K562 (cell line): ENCODE results near the gene TMC5. TPM values are rescaled to one million over a fixed set of nuclear protein-coding genes. Genes with fewer than 3 reads are reported as not detected.

Experiments
- ATAC-seq: fragments of 200-7000 bp; cut with Tn5 transposase; 3 replicates; pipeline ENCODE4 v1.9.1; 2020; ENCODE audit warnings: moderate library complexity
- BruUV-seq: library from RNA; stranded (reverse); fragments of 400-500 nt; replicated peaks from 2 replicates; lab custom pipeline; 2021; lab: Mats Ljungman, UMichigan
- CTCF ChIA-PET: fragments of 300-600 bp; formaldehyde crosslinking; extraction: SDS; loops from one replicate; lab custom pipeline; 2021; ENCODE audit warnings: low intra/inter-chr PET ratio; lab: Yijun Ruan, JAX
- POLR2A ChIA-PET: fragments of 300-600, 350-650 bp; sonication (Branson Sonifier 250); formaldehyde crosslinking; extraction: SDS; loops from one replicate; lab custom pipeline; 2021; ENCODE audit warnings: antibody characterized with exemption, inconsistent platforms; lab: Yijun Ruan, JAX
- DNase-seq, 4 experiments: peaks; one replicate each; pipeline versions ENCODE4 v3.0.0 to v3.0.0-alpha.2; 2011 to 2018; ENCODE audit warnings: low spot score in 3 of 4, mixed read lengths in 3 of 4; ENCODE audit errors: extremely low read depth in 1 of 4
- FAIRE-seq: peaks from 2 replicates; lab custom pipeline; 2011; peaks lifted over from hg19 to GRCh38; lab: Jason Lieb, UNC
- H2AFZ ChIP-seq: 2 replicates; pipeline ENCODE4 v1.6.0; 2011; ENCODE audit warnings: low read depth, low read length, control low read depth, inconsistent platforms
- H3K27ac ChIP-seq: fragments of 200-600 bp; 3 replicates; pipeline ENCODE4 v1.8.0; 2011; ENCODE audit warnings: low read depth, mild to moderate bottlenecking, control low read depth, inconsistent platforms, low read length, moderate library complexity, mixed read lengths; ENCODE audit errors: extremely low read depth
- H3K27me3 ChIP-seq, 2 experiments: fragments of 300-600 bp in 1 of 2; 2 replicates in 1 of 2; 3 replicates in 1 of 2; pipeline versions ENCODE4 v1.6.0 to v1.8.0; 2011; ENCODE audit warnings: inconsistent platforms in 2 of 2, low read length in 2 of 2, mild to moderate bottlenecking in 1 of 2, mixed read lengths in 1 of 2, moderate library complexity in 1 of 2; ENCODE audit not compliant: control insufficient read depth in 2 of 2, insufficient read depth in 2 of 2
- H3K36me3 ChIP-seq: fragments of 300-600 bp; 3 replicates; pipeline ENCODE4 v1.8.0; 2011; ENCODE audit warnings: mild to moderate bottlenecking, low read length, inconsistent platforms; ENCODE audit not compliant: control insufficient read depth, insufficient read depth
- H3K4me1 ChIP-seq, 2 experiments: fragments of 200-600 bp in 1 of 2; replicated peaks in 1 of 2; 2 replicates in 1 of 2; 3 replicates in 1 of 2; pipeline versions ENCODE4 v1.5.1 to v1.8.0; 2011; ENCODE audit warnings: inconsistent platforms in 2 of 2, low read length in 2 of 2, mild to moderate bottlenecking in 1 of 2, mixed read lengths in 1 of 2, moderate library complexity in 1 of 2; ENCODE audit not compliant: control insufficient read depth in 2 of 2, insufficient read depth in 2 of 2
- H3K4me2 ChIP-seq: 2 replicates; pipeline ENCODE4 v1.6.1; 2011; ENCODE audit warnings: low read length, control low read depth, inconsistent platforms, mixed read lengths; ENCODE audit not compliant: insufficient read depth
- H3K4me3 ChIP-seq: fragments of 200-600 bp; sonication (generic), shearing (Covaris generic); 2 replicates; pipeline ENCODE4 v1.5.1; 2016; ENCODE audit warnings: control low read depth, inconsistent platforms
- H3K79me2 ChIP-seq: fragments of 200-600 bp; 3 replicates; pipeline ENCODE4 v1.8.0; 2011; ENCODE audit warnings: low read length, inconsistent platforms; ENCODE audit not compliant: control insufficient read depth, insufficient read depth
- H3K9ac ChIP-seq, 2 experiments: 2 replicates each; pipeline versions ENCODE4 v1.6.0 to v1.6.1; 2011; ENCODE audit warnings: low read depth in 2 of 2, low read length in 2 of 2, control low read depth in 1 of 2, inconsistent platforms in 1 of 2, mild to moderate bottlenecking in 1 of 2, mixed read lengths in 1 of 2; ENCODE audit not compliant: insufficient read depth in 1 of 2
- H3K9me1 ChIP-seq: one replicate; pipeline ENCODE4 v1.6.0; 2011; ENCODE audit warnings: inconsistent platforms, mild to moderate bottlenecking, low read length, moderate library complexity; ENCODE audit not compliant: control insufficient read depth, insufficient read depth
- H3K9me3 ChIP-seq: replicated peaks from 2 replicates; pipeline ENCODE4 v1.5.1; 2011; ENCODE audit warnings: low read depth, low read length, inconsistent platforms; ENCODE audit not compliant: control insufficient read depth, insufficient read depth
- H4K20me1 ChIP-seq: replicated peaks from 2 replicates; pipeline ENCODE4 v1.6.1; 2011; ENCODE audit warnings: low read length, inconsistent platforms, mixed read lengths; ENCODE audit not compliant: control insufficient read depth, insufficient read depth
- FOXJ2 ChIP-seq: fragments of 200-800 bp; sonication (Bioruptor generic); IDR thresholded peaks from 2 replicates; pipeline ENCODE4 v1.6.1; 2016; ENCODE audit warnings: missing genetic modification characterization, missing compliant biosample characterization
- HSF4 ChIP-seq: fragments of 250-450 bp; sonication (Bioruptor Pico); IDR thresholded peaks from 2 replicates; pipeline ENCODE4 v2.1.2; 2022; ENCODE audit warnings: mild to moderate bottlenecking, moderate library complexity, borderline replicate concordance
- WGBS: fragments of 100-300 bp; shearing (Covaris generic); methylation state at CpG from one replicate; pipeline ENCODE4 v1.1.6; 2016; ENCODE audit warnings: low coverage, mixed read lengths; ENCODE audit not compliant: insufficient coverage; ENCODE audit errors: missing lambda C conversion rate; 5-methylcytosine and 5-hydroxymethylcytosine counted together
- in situ Hi-C: fragments of 300-500 bp; cut with MboI; formaldehyde crosslinking; loops from 4 replicates; pipeline ENCODE4 v1.15.0; 2018; ENCODE audit warnings: inconsistent platforms, mixed read lengths
- intact Hi-C: fragments of 100-400 bp; cut with micrococcal nuclease; formaldehyde crosslinking; loops from 2 replicates; pipeline ENCODE4 v1.14.2; 2022
- polyA plus RNA-seq, 8 experiments: library from polyadenylated mRNA; depleted of rRNA in 4 of 8; stranded (reverse) in 5 of 8; unstranded in 3 of 8; fragments of >200 nt; fragmentation: Nextera tagmentation in 2 of 8; fragmentation: Illumina TruSeq in 1 of 8; extraction: Ambion mirVana in 2 of 8; extraction: Trizol in 1 of 8; gene quantifications; 2 replicates each; pipeline versions ENCODE4 v1.2.1 to v1.2.3, GENCODE V29; 2011 to 2014; ENCODE audit warnings: inconsistent platforms in 1 of 8, missing spikeins in 1 of 8
- total RNA-seq, 7 experiments: library from RNA; depleted of rRNA in 6 of 7; stranded (reverse); fragments of >200 nt in 6 of 7; fragmentation: Illumina TruSeq in 2 of 7; extraction: Trizol in 2 of 7; gene quantifications; 2 replicates each; pipeline versions ENCODE4 v1.2.1 to v1.2.3, GENCODE V29; 2011 to 2021; ENCODE audit warnings: low replicate concordance in 1 of 7
- TF ChIP-seq, protein P1 (sequence below): sonication (generic); formaldehyde crosslinking; IDR thresholded peaks from 2 replicates; pipeline ENCODE4 v1.8.1; 2022; ENCODE audit warnings: missing genetic modification reagents

Gene TMC5
- total and polyA plus RNA-seq, 9 of the 15 experiments (the other 6 are each of a cell fraction or from before 2014, with no cell fraction given) = 0.83 to 2.6 (median 1.6) TPM

DNA sequence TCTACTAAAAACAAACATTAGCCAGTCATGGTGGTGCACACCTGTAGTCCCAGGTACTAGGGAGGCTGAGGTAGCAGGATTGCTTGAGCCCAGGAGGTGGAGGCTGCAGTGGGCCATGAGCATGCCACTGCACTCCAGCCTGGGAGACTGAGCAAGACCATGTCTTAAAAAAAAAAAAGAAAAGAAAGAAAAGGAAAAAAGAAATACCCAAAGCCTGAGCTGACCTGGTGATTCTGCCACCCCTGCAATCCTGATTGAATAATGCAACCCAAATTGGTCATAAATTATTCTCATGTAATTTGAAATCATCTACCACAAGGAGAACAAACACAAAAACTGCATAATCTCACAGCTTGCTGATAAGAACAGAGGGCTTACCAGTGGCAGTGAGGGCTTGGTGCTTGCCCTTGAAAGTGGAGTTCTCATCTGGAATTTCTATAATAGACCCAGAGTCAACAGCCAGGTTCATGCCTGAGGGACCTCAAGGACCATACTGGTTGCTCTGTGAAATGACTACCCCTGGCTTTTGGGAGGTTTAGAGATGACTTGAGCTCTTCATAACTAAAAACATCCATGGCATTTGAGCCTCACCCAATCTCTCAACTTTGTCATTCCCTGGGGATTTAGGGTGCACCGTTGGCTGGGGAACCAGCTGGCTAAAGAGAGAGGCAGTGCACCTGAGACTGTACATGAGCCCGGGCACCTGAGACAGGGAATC lies 35.4 kb upstream of the TMC5 start:
- FAIRE-seq = no peak
- no TSS peak for BruUV-seq
- Histone ChIP-seq H3K4me2 (no peak overlapping the region), H3K27me3 (peaks cover 0 to 8% of the 10 kb centered on the region in 2 experiments; a peak in 4 of 5 replicates), H3K4me1 (peaks cover 0 to 6% of the 10 kb centered on the region in 2 experiments; a peak in 2 of 5 replicates), H3K4me3 (no peak overlapping the region), H3K9me1 (no peaks in the 10 kb centered on the region), H2AFZ (no peak overlapping the region), H3K27ac (no peak overlapping the region), H3K9ac (no peak overlapping the region), H3K79me2 (no peaks in the 10 kb centered on the region), H3K9me3 (no peaks in the 10 kb centered on the region), H3K36me3 (no peaks in the 10 kb centered on the region), H4K20me1 (no peaks in the 10 kb centered on the region)
- ChIA-PET CTCF (interaction anchor here (0.6 kb wide), 1 partner anchor 8 kb away, joined by 5 read pairs; no protein-coding TSS in a partner anchor), POLR2A (interaction anchor here (0.7 to 1.4 kb wide), 2 partner anchors 27 to 121 kb away, joined by 3 to 4 read pairs; no protein-coding TSS in a partner anchor)
- in situ Hi-C loops (loop anchor here (25.0 kb wide), 1 partner anchor 505 kb away; the partner anchor contains the start of gene GPRC5B), intact Hi-C loops (loop anchor here (10.0 kb wide), 1 partner anchor 503 kb away; the partner anchor contains the start of gene GPRC5B)
- TF ChIP-seq HSF4 (CRISPR knock-in tag) (no peak), FOXJ2 (tag) (no peak)
- TF ChIP-seq, protein P1, sequence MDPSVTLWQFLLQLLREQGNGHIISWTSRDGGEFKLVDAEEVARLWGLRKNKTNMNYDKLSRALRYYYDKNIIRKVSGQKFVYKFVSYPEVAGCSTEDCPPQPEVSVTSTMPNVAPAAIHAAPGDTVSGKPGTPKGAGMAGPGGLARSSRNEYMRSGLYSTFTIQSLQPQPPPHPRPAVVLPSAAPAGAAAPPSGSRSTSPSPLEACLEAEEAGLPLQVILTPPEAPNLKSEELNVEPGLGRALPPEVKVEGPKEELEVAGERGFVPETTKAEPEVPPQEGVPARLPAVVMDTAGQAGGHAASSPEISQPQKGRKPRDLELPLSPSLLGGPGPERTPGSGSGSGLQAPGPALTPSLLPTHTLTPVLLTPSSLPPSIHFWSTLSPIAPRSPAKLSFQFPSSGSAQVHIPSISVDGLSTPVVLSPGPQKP = no peak
- DNase-seq = no peak
- 0% methylated on average over 2 of the region's 2 CpGs for WGBS
- ATAC-seq = no peak
